Measurements from ENCODE around the gene CALHM4. TPM values are rescaled to one million over a fixed set of nuclear protein-coding genes. Genes with fewer than 3 reads are reported as not detected.

CALHM4 gene, protein sequence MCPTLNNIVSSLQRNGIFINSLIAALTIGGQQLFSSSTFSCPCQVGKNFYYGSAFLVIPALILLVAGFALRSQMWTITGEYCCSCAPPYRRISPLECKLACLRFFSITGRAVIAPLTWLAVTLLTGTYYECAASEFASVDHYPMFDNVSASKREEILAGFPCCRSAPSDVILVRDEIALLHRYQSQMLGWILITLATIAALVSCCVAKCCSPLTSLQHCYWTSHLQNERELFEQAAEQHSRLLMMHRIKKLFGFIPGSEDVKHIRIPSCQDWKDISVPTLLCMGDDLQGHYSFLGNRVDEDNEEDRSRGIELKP
- total RNA-seq (2014; rRNA removed) (not detected in 2 replicates), Bru-seq, nascent RNA (not detected), BruChase-seq, experiment 1, labeled RNA remaining after a 6-hour chase (percentile 3 among the genes with signal in this experiment), BruChase-seq, experiment 2, labeled RNA remaining after a 2-hour chase (percentile 10 among the genes with signal in this experiment)
- long read RNA-seq = 0 reads

DNA sequence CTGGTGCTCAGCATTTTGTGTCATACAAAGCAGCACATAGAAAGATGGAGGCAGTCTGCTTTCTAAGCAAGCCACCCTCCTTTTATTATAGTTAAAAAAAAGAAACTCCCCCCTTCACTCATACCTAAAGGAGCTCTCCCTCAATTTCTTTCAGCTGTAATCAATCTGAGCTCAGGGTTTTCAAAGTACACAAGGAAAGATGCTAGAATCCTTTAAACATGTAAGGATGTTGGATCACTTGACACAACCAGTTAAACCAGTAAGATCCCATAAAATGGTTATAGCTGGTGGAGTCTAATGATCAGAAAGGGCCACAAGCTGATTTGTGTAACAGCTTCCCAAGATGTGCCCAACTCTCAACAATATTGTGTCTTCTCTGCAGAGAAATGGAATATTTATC lies at the start of gene CALHM4:
TSS of gene CALHM4 (plus strand) at position 301 of the 400 bp plus-strand sequence. CDS start at position 344, 43 bp downstream.
- Histone ChIP-seq H4K20me1 (ENCODE audit: low read length) (no peaks in the 10 kb centered on the region), H3K9me3 (ENCODE audit: low read length) (no peaks in the 10 kb centered on the region), H3K4me2 (ENCODE audit: low read length) (no peak within 1 kb of the TSS), H3K27me3 (ENCODE audit: low read length) (no peaks in the 10 kb centered on the region), H3K4me3 (ENCODE audit: low read length) (no peak within 1 kb of the TSS), H3K9ac (ENCODE audit: low read length) (no peak within 1 kb of the TSS), H3K79me2 (ENCODE audit: low read length) (no peaks in the 10 kb centered on the region), H3K36me3 (ENCODE audit: low read depth, low read length) (no peaks in the 10 kb centered on the region), H2AFZ (ENCODE audit: low read length) (no peak within 1 kb of the TSS), H3K4me1 (ENCODE audit: insufficient read depth, low read length) (peaks cover 20% of the 10 kb centered on the region), H3F3A (ENCODE audit: low read length, unreplicated experiment) (no peaks in the 10 kb centered on the region), H3K27ac (ENCODE audit: low read length) (no peak within 1 kb of the TSS), H3K9me2 (replicated peaks; ENCODE audit: low read length) (no peaks in the 10 kb centered on the region)
- BruUV-seq (replicated peaks) = no TSS peak
- DNase-seq (no peak), ATAC-seq (no peak)
- ChIA-PET POLR2A (ENCODE audit: unreplicated experiment) (no interaction called here), CTCF (interaction anchor here (0.7 kb wide), 1 partner anchor 285 kb away, joined by 3 read pairs; no protein-coding TSS in a partner anchor)
- intact Hi-C loops (cut with micrococcal nuclease) = no loop called here
- TF ChIP-seq, protein P1, sequence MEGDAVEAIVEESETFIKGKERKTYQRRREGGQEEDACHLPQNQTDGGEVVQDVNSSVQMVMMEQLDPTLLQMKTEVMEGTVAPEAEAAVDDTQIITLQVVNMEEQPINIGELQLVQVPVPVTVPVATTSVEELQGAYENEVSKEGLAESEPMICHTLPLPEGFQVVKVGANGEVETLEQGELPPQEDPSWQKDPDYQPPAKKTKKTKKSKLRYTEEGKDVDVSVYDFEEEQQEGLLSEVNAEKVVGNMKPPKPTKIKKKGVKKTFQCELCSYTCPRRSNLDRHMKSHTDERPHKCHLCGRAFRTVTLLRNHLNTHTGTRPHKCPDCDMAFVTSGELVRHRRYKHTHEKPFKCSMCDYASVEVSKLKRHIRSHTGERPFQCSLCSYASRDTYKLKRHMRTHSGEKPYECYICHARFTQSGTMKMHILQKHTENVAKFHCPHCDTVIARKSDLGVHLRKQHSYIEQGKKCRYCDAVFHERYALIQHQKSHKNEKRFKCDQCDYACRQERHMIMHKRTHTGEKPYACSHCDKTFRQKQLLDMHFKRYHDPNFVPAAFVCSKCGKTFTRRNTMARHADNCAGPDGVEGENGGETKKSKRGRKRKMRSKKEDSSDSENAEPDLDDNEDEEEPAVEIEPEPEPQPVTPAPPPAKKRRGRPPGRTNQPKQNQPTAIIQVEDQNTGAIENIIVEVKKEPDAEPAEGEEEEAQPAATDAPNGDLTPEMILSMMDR (conservative IDR thresholded peaks at IDR 0.05; ENCODE audit: low read depth, low read length) = no peak
- TF ChIP-seq EZH2 (IDR thresholded peaks at IDR 0.05; ENCODE audit: low read length, unreplicated experiment) (no peak), EZH2phosphoT487 (IDR thresholded peaks at IDR 0.05; ENCODE audit: borderline replicate concordance, low read length) (no peak)

DNA sequence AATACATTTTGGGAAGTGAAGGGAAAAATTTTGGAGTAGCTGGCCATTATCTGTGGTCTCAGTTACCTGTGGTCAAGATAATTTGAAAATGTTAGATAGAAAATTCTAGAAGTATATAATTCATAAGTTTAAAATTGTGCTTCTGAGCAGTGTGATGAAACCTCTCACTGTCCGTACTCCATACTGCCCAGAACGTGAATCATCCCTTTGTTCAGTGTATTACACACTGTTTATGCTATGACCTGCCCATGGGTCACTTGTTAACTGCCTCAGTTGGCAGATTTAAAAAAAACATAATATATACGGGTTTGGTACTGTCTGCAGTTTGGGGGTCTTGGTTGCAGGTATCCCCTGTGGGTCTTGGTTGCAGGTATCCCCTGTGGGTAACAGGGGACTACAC lies 46.2 kb upstream of the CALHM4 start:
- Histone ChIP-seq H3K27ac (ENCODE audit: low read length) (no peak overlapping the region), H3K27me3 (ENCODE audit: low read length) (no peaks in the 10 kb centered on the region), H3K36me3 (ENCODE audit: low read depth, low read length) (no peaks in the 10 kb centered on the region), H3K4me3 (ENCODE audit: low read length) (no peak overlapping the region), H3K79me2 (ENCODE audit: low read length) (no peaks in the 10 kb centered on the region), H3K4me1 (ENCODE audit: insufficient read depth, low read length) (0 out of 2 replicates have a peak, but pooled peaks cover 5% of the 10 kb centered on the region), H3K4me2 (ENCODE audit: low read length) (no peak overlapping the region), H3F3A (ENCODE audit: low read length, unreplicated experiment) (no peaks in the 10 kb centered on the region), H2AFZ (ENCODE audit: low read length) (no peak overlapping the region), H4K20me1 (ENCODE audit: low read length) (no peaks in the 10 kb centered on the region), H3K9me2 (replicated peaks; ENCODE audit: low read length) (no peaks in the 10 kb centered on the region), H3K9me3 (ENCODE audit: low read length) (no peaks in the 10 kb centered on the region), H3K9ac (ENCODE audit: low read length) (no peak overlapping the region)
- peak; percentile 77 for ATAC-seq
- peak; percentile 28 for DNase-seq
- no TSS peak for BruUV-seq (replicated peaks)
- CTCF ChIA-PET = no interaction called here
- intact Hi-C loops (cut with micrococcal nuclease) = no loop called here
- TF ChIP-seq EZH2 (IDR thresholded peaks at IDR 0.05; ENCODE audit: low read length, unreplicated experiment) = no peak
- TF ChIP-seq, protein P1 (conservative IDR thresholded peaks at IDR 0.05; ENCODE audit: low read depth, low read length) = no peak
- no peak for TF ChIP-seq EZH2phosphoT487 (IDR thresholded peaks at IDR 0.05; ENCODE audit: borderline replicate concordance, low read length)
- POLR2A ChIA-PET (ENCODE audit: unreplicated experiment) = no interaction called here

DNA sequence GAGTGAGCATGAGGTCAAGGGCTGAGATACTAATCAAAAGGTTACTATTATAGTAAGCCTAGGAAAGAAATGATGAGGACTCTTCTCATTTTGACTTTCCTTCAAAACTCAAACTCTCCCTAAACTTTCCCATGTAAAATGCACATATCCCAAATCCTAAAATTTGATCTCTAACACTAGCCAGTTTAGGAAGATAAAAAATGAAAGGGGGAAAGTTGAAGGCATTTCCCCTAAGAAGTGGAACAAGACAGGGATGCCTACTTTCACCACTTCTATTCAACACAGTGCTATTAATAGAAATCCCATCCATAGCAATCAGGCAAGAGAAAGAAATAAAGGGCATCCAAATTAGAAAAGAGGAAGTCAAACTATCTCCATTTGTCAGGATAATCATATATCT lies 45.0 kb upstream of the CALHM4 start:
- POLR2A ChIA-PET (ENCODE audit: unreplicated experiment) = no interaction called here

More for the DNA sequence above, 45.0 kb upstream of the CALHM4 start:
- H3K9ac ChIP-seq (ENCODE audit: low read length) = no peak overlapping the region
- intact Hi-C loops (cut with micrococcal nuclease) = no loop called here
- 0 out of 2 replicates have a peak, but pooled peaks cover 5% of the 10 kb centered on the region for H3K4me1 ChIP-seq (ENCODE audit: insufficient read depth, low read length)
- TF ChIP-seq, protein P1 (conservative IDR thresholded peaks at IDR 0.05; ENCODE audit: low read depth, low read length) = no peak
- no peak for TF ChIP-seq EZH2 (IDR thresholded peaks at IDR 0.05; ENCODE audit: low read length, unreplicated experiment)
- no peak for TF ChIP-seq EZH2phosphoT487 (IDR thresholded peaks at IDR 0.05; ENCODE audit: borderline replicate concordance, low read length)
- H4K20me1 ChIP-seq (ENCODE audit: low read length) = no peaks in the 10 kb centered on the region
- H3K27ac ChIP-seq (ENCODE audit: low read length) = no peak overlapping the region
- BruUV-seq (replicated peaks) = no TSS peak
- H3K9me2 ChIP-seq (replicated peaks; ENCODE audit: low read length) = no peaks in the 10 kb centered on the region
- H3K4me3 ChIP-seq (ENCODE audit: low read length) = no peak overlapping the region
- no peaks in the 10 kb centered on the region for H3F3A ChIP-seq (ENCODE audit: low read length, unreplicated experiment)
- no peaks in the 10 kb centered on the region for H3K9me3 ChIP-seq (ENCODE audit: low read length)
- H3K36me3 ChIP-seq (ENCODE audit: low read depth, low read length) = no peaks in the 10 kb centered on the region
- ATAC-seq (no peak), DNase-seq (no peak)
- CTCF ChIA-PET = no interaction called here
- H2AFZ ChIP-seq (ENCODE audit: low read length) = no peak overlapping the region
- H3K4me2 ChIP-seq (ENCODE audit: low read length) = no peak overlapping the region
- no peaks in the 10 kb centered on the region for H3K27me3 ChIP-seq (ENCODE audit: low read length)
- no peaks in the 10 kb centered on the region for H3K79me2 ChIP-seq (ENCODE audit: low read length)
